H1 (cell line): ENCODE measurements around the gene CDH19. TPM values are rescaled to one million over a fixed set of nuclear protein-coding genes. Genes with fewer than 3 reads are reported as not detected.

Experiments
- ASH2L ChIP-seq: fragments of 200-600, 300-600 bp; sonication (generic); IDR thresholded peaks from one replicate; pipeline ENCODE4 v1.7.1; 2017; ENCODE audit warnings: low read length
- ATF3 ChIP-seq: IDR thresholded peaks from 2 replicates; pipeline ENCODE4 v1.6.1; 2011; ENCODE audit warnings: low read depth, mild to moderate bottlenecking, low read length; ENCODE audit not compliant: insufficient read depth
- CBX5 ChIP-seq: fragments of 300-800, 300-1000 bp; sonication (generic); IDR thresholded peaks from 2 replicates; pipeline ENCODE4 v1.7.1; 2016; ENCODE audit warnings: antibody characterized with exemption, low read length, low read depth
- CBX8 ChIP-seq: fragments of 300-800, 300-1000 bp; sonication (generic); IDR thresholded peaks from 2 replicates; pipeline ENCODE4 v1.7.1; 2016; ENCODE audit warnings: low read depth, low read length, borderline replicate concordance
- EGR1 ChIP-seq: IDR thresholded peaks from 2 replicates; pipeline ENCODE4 v1.6.1; 2011; ENCODE audit warnings: low read depth, low read length, borderline replicate concordance
- KDM1A ChIP-seq: fragments of 200-600, 300-600 bp; sonication (generic); IDR thresholded peaks from 2 replicates; pipeline ENCODE4 v1.7.1; 2016; ENCODE audit warnings: mild to moderate bottlenecking, low read length, borderline replicate concordance
- PHF8 ChIP-seq: fragments of 200-600 bp; sonication (generic); conservative IDR thresholded peaks from 2 replicates; pipeline ENCODE4 v1.7.1; 2012; ENCODE audit warnings: low read depth, mild to moderate bottlenecking, inconsistent platforms, low read length, moderate library complexity
- POLR2AphosphoS5 ChIP-seq: IDR thresholded peaks from 2 replicates; pipeline ENCODE4 v1.6.1; 2011; ENCODE audit warnings: low read depth, low read length
- RNF2 ChIP-seq: fragments of 200-900, 300-1000 bp; sonication (generic); IDR thresholded peaks from 2 replicates; pipeline ENCODE4 v1.7.1; 2016; ENCODE audit warnings: borderline replicate concordance, low read depth, mild to moderate bottlenecking, antibody characterized with exemption, low read length; ENCODE audit not compliant: poor library complexity, severe bottlenecking; ENCODE audit errors: missing control alignments
- SIRT6 ChIP-seq: IDR thresholded peaks from one replicate; pipeline ENCODE4 v1.7.1; 2012; ENCODE audit warnings: low read length, inconsistent platforms
- TAF1 ChIP-seq: IDR thresholded peaks from 2 replicates; pipeline ENCODE4 v1.6.1; 2011; ENCODE audit warnings: mild to moderate bottlenecking, low read depth, low read length
- polyA plus RNA-seq, 7 experiments: library from polyadenylated mRNA; depleted of rRNA in 3 of 7; stranded (reverse) in 5 of 7; unstranded in 2 of 7; fragments of >200 nt in 5 of 7; fragments of 200-250 nt in 2 of 7; gene quantifications; 1 replicate in 5 of 7; 2 replicates in 1 of 7; 4 replicates in 1 of 7; pipeline versions ENCODE4 v1.2.1 to v1.2.3, GENCODE V29; 2011 to 2013; ENCODE audit warnings: missing spikeins in 2 of 7, mixed read lengths in 2 of 7
- total RNA-seq: library from RNA; stranded (reverse); fragmentation: NEBNext Ultra II Directional; extraction: Animal tissue kit (Norgen Biotek cat#: 25700); gene quantifications from 2 replicates; pipeline ENCODE4 v1.2.1, GENCODE V29; 2021
- TF ChIP-seq, protein P1 (sequence below): fragments of 300-600 bp; sonication (generic); IDR thresholded peaks from 2 replicates; pipeline ENCODE4 v1.7.1; 2012; ENCODE audit warnings: low read length, moderate library complexity, mild to moderate bottlenecking, inconsistent platforms; ENCODE audit not compliant: insufficient replicate concordance

CDH19 gene
- total and polyA plus RNA-seq, 2 of the 8 experiments (the other 6 are each of a cell fraction or from before 2014, with no cell fraction given), result not detected

- TF ChIP-seq, protein P1, sequence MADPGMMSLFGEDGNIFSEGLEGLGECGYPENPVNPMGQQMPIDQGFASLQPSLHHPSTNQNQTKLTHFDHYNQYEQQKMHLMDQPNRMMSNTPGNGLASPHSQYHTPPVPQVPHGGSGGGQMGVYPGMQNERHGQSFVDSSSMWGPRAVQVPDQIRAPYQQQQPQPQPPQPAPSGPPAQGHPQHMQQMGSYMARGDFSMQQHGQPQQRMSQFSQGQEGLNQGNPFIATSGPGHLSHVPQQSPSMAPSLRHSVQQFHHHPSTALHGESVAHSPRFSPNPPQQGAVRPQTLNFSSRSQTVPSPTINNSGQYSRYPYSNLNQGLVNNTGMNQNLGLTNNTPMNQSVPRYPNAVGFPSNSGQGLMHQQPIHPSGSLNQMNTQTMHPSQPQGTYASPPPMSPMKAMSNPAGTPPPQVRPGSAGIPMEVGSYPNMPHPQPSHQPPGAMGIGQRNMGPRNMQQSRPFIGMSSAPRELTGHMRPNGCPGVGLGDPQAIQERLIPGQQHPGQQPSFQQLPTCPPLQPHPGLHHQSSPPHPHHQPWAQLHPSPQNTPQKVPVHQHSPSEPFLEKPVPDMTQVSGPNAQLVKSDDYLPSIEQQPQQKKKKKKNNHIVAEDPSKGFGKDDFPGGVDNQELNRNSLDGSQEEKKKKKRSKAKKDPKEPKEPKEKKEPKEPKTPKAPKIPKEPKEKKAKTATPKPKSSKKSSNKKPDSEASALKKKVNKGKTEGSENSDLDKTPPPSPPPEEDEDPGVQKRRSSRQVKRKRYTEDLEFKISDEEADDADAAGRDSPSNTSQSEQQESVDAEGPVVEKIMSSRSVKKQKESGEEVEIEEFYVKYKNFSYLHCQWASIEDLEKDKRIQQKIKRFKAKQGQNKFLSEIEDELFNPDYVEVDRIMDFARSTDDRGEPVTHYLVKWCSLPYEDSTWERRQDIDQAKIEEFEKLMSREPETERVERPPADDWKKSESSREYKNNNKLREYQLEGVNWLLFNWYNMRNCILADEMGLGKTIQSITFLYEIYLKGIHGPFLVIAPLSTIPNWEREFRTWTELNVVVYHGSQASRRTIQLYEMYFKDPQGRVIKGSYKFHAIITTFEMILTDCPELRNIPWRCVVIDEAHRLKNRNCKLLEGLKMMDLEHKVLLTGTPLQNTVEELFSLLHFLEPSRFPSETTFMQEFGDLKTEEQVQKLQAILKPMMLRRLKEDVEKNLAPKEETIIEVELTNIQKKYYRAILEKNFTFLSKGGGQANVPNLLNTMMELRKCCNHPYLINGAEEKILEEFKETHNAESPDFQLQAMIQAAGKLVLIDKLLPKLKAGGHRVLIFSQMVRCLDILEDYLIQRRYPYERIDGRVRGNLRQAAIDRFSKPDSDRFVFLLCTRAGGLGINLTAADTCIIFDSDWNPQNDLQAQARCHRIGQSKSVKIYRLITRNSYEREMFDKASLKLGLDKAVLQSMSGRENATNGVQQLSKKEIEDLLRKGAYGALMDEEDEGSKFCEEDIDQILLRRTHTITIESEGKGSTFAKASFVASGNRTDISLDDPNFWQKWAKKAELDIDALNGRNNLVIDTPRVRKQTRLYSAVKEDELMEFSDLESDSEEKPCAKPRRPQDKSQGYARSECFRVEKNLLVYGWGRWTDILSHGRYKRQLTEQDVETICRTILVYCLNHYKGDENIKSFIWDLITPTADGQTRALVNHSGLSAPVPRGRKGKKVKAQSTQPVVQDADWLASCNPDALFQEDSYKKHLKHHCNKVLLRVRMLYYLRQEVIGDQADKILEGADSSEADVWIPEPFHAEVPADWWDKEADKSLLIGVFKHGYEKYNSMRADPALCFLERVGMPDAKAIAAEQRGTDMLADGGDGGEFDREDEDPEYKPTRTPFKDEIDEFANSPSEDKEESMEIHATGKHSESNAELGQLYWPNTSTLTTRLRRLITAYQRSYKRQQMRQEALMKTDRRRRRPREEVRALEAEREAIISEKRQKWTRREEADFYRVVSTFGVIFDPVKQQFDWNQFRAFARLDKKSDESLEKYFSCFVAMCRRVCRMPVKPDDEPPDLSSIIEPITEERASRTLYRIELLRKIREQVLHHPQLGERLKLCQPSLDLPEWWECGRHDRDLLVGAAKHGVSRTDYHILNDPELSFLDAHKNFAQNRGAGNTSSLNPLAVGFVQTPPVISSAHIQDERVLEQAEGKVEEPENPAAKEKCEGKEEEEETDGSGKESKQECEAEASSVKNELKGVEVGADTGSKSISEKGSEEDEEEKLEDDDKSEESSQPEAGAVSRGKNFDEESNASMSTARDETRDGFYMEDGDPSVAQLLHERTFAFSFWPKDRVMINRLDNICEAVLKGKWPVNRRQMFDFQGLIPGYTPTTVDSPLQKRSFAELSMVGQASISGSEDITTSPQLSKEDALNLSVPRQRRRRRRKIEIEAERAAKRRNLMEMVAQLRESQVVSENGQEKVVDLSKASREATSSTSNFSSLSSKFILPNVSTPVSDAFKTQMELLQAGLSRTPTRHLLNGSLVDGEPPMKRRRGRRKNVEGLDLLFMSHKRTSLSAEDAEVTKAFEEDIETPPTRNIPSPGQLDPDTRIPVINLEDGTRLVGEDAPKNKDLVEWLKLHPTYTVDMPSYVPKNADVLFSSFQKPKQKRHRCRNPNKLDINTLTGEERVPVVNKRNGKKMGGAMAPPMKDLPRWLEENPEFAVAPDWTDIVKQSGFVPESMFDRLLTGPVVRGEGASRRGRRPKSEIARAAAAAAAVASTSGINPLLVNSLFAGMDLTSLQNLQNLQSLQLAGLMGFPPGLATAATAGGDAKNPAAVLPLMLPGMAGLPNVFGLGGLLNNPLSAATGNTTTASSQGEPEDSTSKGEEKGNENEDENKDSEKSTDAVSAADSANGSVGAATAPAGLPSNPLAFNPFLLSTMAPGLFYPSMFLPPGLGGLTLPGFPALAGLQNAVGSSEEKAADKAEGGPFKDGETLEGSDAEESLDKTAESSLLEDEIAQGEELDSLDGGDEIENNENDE, result no peak
- TF ChIP-seq TAF1 (no peak), SIRT6 (no peak), PHF8 (no peak), POLR2AphosphoS5 (no peak), ASH2L (no peak), CBX5 (no peak), RNF2 (no peak), ATF3 (no peak), CBX8 (no peak), EGR1 (no peak), KDM1A (no peak)
Observed at GRCh38 chr18:66461344-66461743, 142.5 kb downstream of the CDH19 start (continued).
